Liver (tissue), 9 donors: Measurements from ENCODE around the gene KAT14. TPM values are rescaled to one million over a fixed set of nuclear protein-coding genes. Genes with fewer than 3 reads are reported as not detected.

ENCODE experiments used
- DNase-seq: peaks from one replicate; pipeline ENCODE4 v3.0.0-alpha.2; 2017; ENCODE audit warnings: low spot score
- H3K27ac ChIP-seq, 2 donors: one replicate each; pipeline ENCODE4 v1.7.0; 2013; ENCODE audit warnings: inconsistent platforms in 2 of 2, low read length in 2 of 2, control low read depth in 1 of 2, low read depth in 1 of 2, mild to moderate bottlenecking in 1 of 2
- H3K27me3 ChIP-seq, 4 donors: one replicate each; pipeline versions ENCODE4 v1.6.1 to v1.7.0; 2013; ENCODE audit warnings: low read length in 3 of 4, inconsistent platforms in 1 of 4, mild to moderate bottlenecking in 1 of 4, moderate library complexity in 1 of 4; ENCODE audit not compliant: control insufficient read depth in 4 of 4, insufficient read depth in 4 of 4
- H3K36me3 ChIP-seq, 4 donors: one replicate each; pipeline versions ENCODE4 v1.6.1 to v1.7.0; 2013; ENCODE audit warnings: low read length in 3 of 4, mild to moderate bottlenecking in 3 of 4, low read depth in 1 of 4, moderate library complexity in 1 of 4; ENCODE audit not compliant: control insufficient read depth in 4 of 4, insufficient read depth in 3 of 4
- H3K4me1 ChIP-seq, 4 donors: one replicate each; pipeline versions ENCODE4 v1.6.1 to v1.7.0; 2013; ENCODE audit warnings: low read length in 3 of 4, mild to moderate bottlenecking in 3 of 4, moderate library complexity in 1 of 4; ENCODE audit not compliant: control insufficient read depth in 4 of 4, insufficient read depth in 4 of 4
- H3K4me3 ChIP-seq, 3 donors: one replicate each; pipeline versions ENCODE4 v1.6.1 to v1.7.0; 2013; ENCODE audit warnings: low read length in 3 of 3, control low read depth in 1 of 3, low read depth in 1 of 3, mild to moderate bottlenecking in 1 of 3
- H3K9ac ChIP-seq, 2 donors: one replicate each; pipeline ENCODE4 v1.7.0; 2013; ENCODE audit warnings: low read length in 2 of 2, mild to moderate bottlenecking in 2 of 2, moderate library complexity in 2 of 2, control low read depth in 1 of 2, low read depth in 1 of 2
- H3K9me3 ChIP-seq, 4 donors: one replicate each; pipeline versions ENCODE4 v1.6.1 to v1.7.0; 2013; ENCODE audit warnings: low read length in 3 of 4; ENCODE audit not compliant: control insufficient read depth in 4 of 4
- ATF3 ChIP-seq: IDR thresholded peaks from 2 replicates; pipeline ENCODE4 v1.6.1; 2016; ENCODE audit warnings: antibody characterized with exemption
- CTCF ChIP-seq: fragments of 150-350 bp; IDR thresholded peaks from 2 replicates; pipeline ENCODE4 v1.5.1; 2017; ENCODE audit warnings: improper control_type of control experiment, low read depth, low read length; ENCODE audit not compliant: missing input control
- FOXA1 ChIP-seq: IDR thresholded peaks from 2 replicates; pipeline ENCODE4 v1.6.1; 2016; ENCODE audit warnings: antibody characterized with exemption
- FOXA2 ChIP-seq: IDR thresholded peaks from 2 replicates; pipeline ENCODE4 v1.6.1; 2016; ENCODE audit warnings: antibody characterized with exemption
- GABPA ChIP-seq, 2 donors: IDR thresholded peaks in 1 of 2; conservative IDR thresholded peaks in 1 of 2; 2 replicates each; pipeline ENCODE4 v1.6.1; 2016; ENCODE audit warnings: antibody characterized with exemption in 2 of 2, mild to moderate bottlenecking in 1 of 2, moderate library complexity in 1 of 2
- HNF4A ChIP-seq, 2 donors: conservative IDR thresholded peaks; 2 replicates each; pipeline ENCODE4 v1.6.1; 2016; ENCODE audit warnings: antibody characterized with exemption in 2 of 2, mild to moderate bottlenecking in 2 of 2
- HNF4G ChIP-seq: IDR thresholded peaks from 2 replicates; pipeline ENCODE4 v1.6.1; 2016; ENCODE audit warnings: antibody characterized with exemption
- JUND ChIP-seq, 2 donors: IDR thresholded peaks; 2 replicates each; pipeline ENCODE4 v1.6.1; 2016; ENCODE audit warnings: antibody characterized with exemption in 2 of 2
- NR2F2 ChIP-seq: IDR thresholded peaks from 2 replicates; pipeline ENCODE4 v1.6.1; 2016; ENCODE audit warnings: antibody characterized with exemption
- RAD21 ChIP-seq, 2 donors: IDR thresholded peaks; 2 replicates each; pipeline ENCODE4 v1.6.1; 2016; ENCODE audit warnings: antibody characterized with exemption in 2 of 2, mild to moderate bottlenecking in 2 of 2
- REST ChIP-seq: IDR thresholded peaks from 2 replicates; pipeline ENCODE4 v1.6.1; 2016; ENCODE audit warnings: antibody characterized with exemption, mild to moderate bottlenecking
- RXRA ChIP-seq, 2 donors: IDR thresholded peaks; 2 replicates each; pipeline ENCODE4 v1.6.1; 2017 to 2018; ENCODE audit warnings: antibody characterized with exemption in 2 of 2, mild to moderate bottlenecking in 1 of 2
- SP1 ChIP-seq: IDR thresholded peaks from 2 replicates; pipeline ENCODE4 v1.6.1; 2018; ENCODE audit warnings: antibody characterized with exemption, mild to moderate bottlenecking
- TAF1 ChIP-seq: conservative IDR thresholded peaks from 2 replicates; pipeline ENCODE4 v1.6.1; 2016; ENCODE audit warnings: antibody characterized with exemption, mild to moderate bottlenecking
- YY1 ChIP-seq: IDR thresholded peaks from 2 replicates; pipeline ENCODE4 v1.6.1; 2016; ENCODE audit warnings: antibody characterized with exemption, mild to moderate bottlenecking
- ZBTB33 ChIP-seq: IDR thresholded peaks from 2 replicates; pipeline ENCODE4 v1.6.1; 2016; ENCODE audit warnings: antibody characterized with exemption
- WGBS: extraction: QIAGEN DNeasy Blood & Tissue Kit; methylation state at CpG from one replicate; pipeline ENCODE4 v1.1.7; 2013; 5-methylcytosine and 5-hydroxymethylcytosine counted together
- polyA plus RNA-seq, 2 donors: library from polyadenylated mRNA; stranded (reverse) in 1 of 2; unstranded in 1 of 2; fragments of 200-250 nt in 1 of 2; fragments of >200 nt in 1 of 2; fragmentation: Nextera tagmentation in 1 of 2; extraction: Ambion mirVana in 1 of 2; gene quantifications; one replicate each; pipeline versions ENCODE4 v1.2.1 to v1.2.3, GENCODE V29; 2013 to 2015
- total RNA-seq, 2 donors: library from RNA; depleted of rRNA; stranded (reverse); fragments of >200 nt; gene quantifications; one replicate each; pipeline ENCODE4 v1.2.3, GENCODE V29; 2014
- donor health status: healthy.
- donor health status: healthy.
- donor health status: healthy.
- donor health status: healthy.
- donor health status: healthy.

Gene KAT14
- total and polyA plus RNA-seq, 4 donors = 5.5 to 10.2 (median 6.2) TPM

- Histone ChIP-seq H3K36me3 (no peaks in the 10 kb centered on the region), H3K27me3 (peaks cover 0 to 2% (median 0%) of the 10 kb centered on the region in 4 donors), H3K9me3 (no peaks in the 10 kb centered on the region), H3K9ac (no peak overlapping the region), H3K4me3 (no peak overlapping the region), H3K4me1 (no peaks in the 10 kb centered on the region), H3K27ac (no peak overlapping the region)
- no peak for DNase-seq
- no peak for TF ChIP-seq JUND (IDR thresholded peaks at IDR 0.05)
- no peak for TF ChIP-seq GABPA (IDR thresholded peaks at IDR 0.05 in 1 of 2, conservative IDR thresholded peaks at IDR 0.05 in 1 of 2)
- no peak for TF ChIP-seq HNF4G
- 89% methylated on average over 6 of the region's 6 CpGs for WGBS
Measured at GRCh38 chr20:18218280-18218679, 80.6 kb downstream of the KAT14 start.

- no peak overlapping the region for H3K27ac ChIP-seq
- DNase-seq = no peak
- H3K9ac ChIP-seq = no peak overlapping the region
- peaks cover 0 to 6% (median 0%) of the 10 kb centered on the region in 4 donors for H3K27me3 ChIP-seq
- WGBS = 65% methylated on average over 5 of the region's 5 CpGs
- no peaks in the 10 kb centered on the region for H3K9me3 ChIP-seq
- TF ChIP-seq TAF1 = no peak
- no peak for TF ChIP-seq REST
- TF ChIP-seq ATF3 = no peak
- no peak for TF ChIP-seq FOXA1
- TF ChIP-seq HNF4G = no peak
- TF ChIP-seq HNF4A (conservative IDR thresholded peaks at IDR 0.05) = no peak
- no peak for TF ChIP-seq YY1
- TF ChIP-seq SP1 = no peak
- no peak for TF ChIP-seq RXRA (IDR thresholded peaks at IDR 0.05)
- no peak overlapping the region for H3K4me3 ChIP-seq
- H3K4me1 ChIP-seq = no peaks in the 10 kb centered on the region
- no peaks in the 10 kb centered on the region for H3K36me3 ChIP-seq
Measured at GRCh38 chr20:18223409-18223808, 85.7 kb downstream of the KAT14 start.

GRCh38 chr20:18224968-18225568 lies 87.4 kb downstream of the KAT14 start:
- WGBS = 42% methylated on average over 9 of the region's 9 CpGs
- H3K4me1 ChIP-seq = no peaks in the 10 kb centered on the region
- no peak overlapping the region for H3K4me3 ChIP-seq
- H3K36me3 ChIP-seq = no peaks in the 10 kb centered on the region
- DNase-seq = no peak
- peaks cover 0 to 6% (median 0%) of the 10 kb centered on the region in 4 donors for H3K27me3 ChIP-seq
- no peak overlapping the region for H3K27ac ChIP-seq
- H3K9me3 ChIP-seq = no peaks in the 10 kb centered on the region
- H3K9ac ChIP-seq = no peak overlapping the region
- no peak for TF ChIP-seq REST
- no peak for TF ChIP-seq RAD21 (IDR thresholded peaks at IDR 0.05)
- TF ChIP-seq FOXA2 = no peak
- TF ChIP-seq HNF4A (conservative IDR thresholded peaks at IDR 0.05) = no peak
- TF ChIP-seq CTCF = no peak
- TF ChIP-seq JUND (IDR thresholded peaks at IDR 0.05) = no peak
- no peak for TF ChIP-seq NR2F2
- no peak for TF ChIP-seq ZBTB33
- TF ChIP-seq YY1 = no peak
- no peak for TF ChIP-seq RXRA (IDR thresholded peaks at IDR 0.05)
- TF ChIP-seq GABPA (IDR thresholded peaks at IDR 0.05 in 1 of 2, conservative IDR thresholded peaks at IDR 0.05 in 1 of 2) = no peak
- no peak for TF ChIP-seq SP1
